H1 (cell line): ENCODE results near the gene KRT17. TPM values are rescaled to one million over a fixed set of nuclear protein-coding genes. Genes with fewer than 3 reads are reported as not detected.
"Not testable (repeated sequence)": the region's sequence is repeated elsewhere in the genome, so short reads cannot be mapped to it uniquely, and the experiment has no call there.

Source experiments
- CTCF ChIA-PET: fragments of 300-600 bp; sonication (Branson Sonifier 250); formaldehyde crosslinking; loops from one replicate; lab custom pipeline; 2021; ENCODE audit not compliant: partially characterized antibody; lab: Charles Lee
- POLR2A ChIA-PET: fragments of 300-600 bp; sonication (Branson Sonifier 250); formaldehyde crosslinking; loops from one replicate; lab custom pipeline; 2021; ENCODE audit warnings: inconsistent platforms; ENCODE audit not compliant: partially characterized antibody; lab: Charles Lee
- DNase-seq, 2 experiments: peaks; one replicate each; pipeline versions ENCODE4 v3.0.0 to v3.0.0-alpha.2; 2010 to 2022; ENCODE audit warnings: low spot score in 2 of 2, low read depth in 1 of 2, mixed read lengths in 1 of 2
- FAIRE-seq: peaks from 2 replicates; lab custom pipeline; 2011; peaks lifted over from hg19 to GRCh38; lab: Jason Lieb, UNC
- H2AFZ ChIP-seq: 2 replicates; pipeline ENCODE4 v1.8.1; 2012; ENCODE audit warnings: low read length, inconsistent platforms
- H2AK5ac ChIP-seq: 2 replicates; pipeline ENCODE4 v1.6.1; 2013; ENCODE audit warnings: low read depth, low read length
- H2BK120ac ChIP-seq: replicated peaks from 2 replicates; pipeline ENCODE3; 2013; ENCODE audit warnings: low read depth, low read length, inconsistent platforms
- H2BK12ac ChIP-seq: 2 replicates; pipeline ENCODE4 v1.6.1; 2013; ENCODE audit warnings: low read depth, low read length
- H2BK15ac ChIP-seq: 2 replicates; pipeline ENCODE4 v1.6.1; 2013; ENCODE audit warnings: low read length
- H2BK20ac ChIP-seq: 2 replicates; pipeline ENCODE4 v1.6.1; 2013; ENCODE audit warnings: low read length
- H2BK5ac ChIP-seq: 2 replicates; pipeline ENCODE4 v1.6.1; 2013; ENCODE audit warnings: low read depth, low read length
- H3K14ac ChIP-seq: 2 replicates; pipeline ENCODE4 v1.6.1; 2013; ENCODE audit warnings: inconsistent platforms; ENCODE audit not compliant: insufficient read length
- H3K18ac ChIP-seq: 2 replicates; pipeline ENCODE4 v1.6.1; 2013; ENCODE audit warnings: low read length; ENCODE audit errors: extremely low read depth
- H3K23ac ChIP-seq: 2 replicates; pipeline ENCODE4 v1.6.1; 2013; ENCODE audit warnings: inconsistent platforms; ENCODE audit not compliant: insufficient read length
- H3K23me2 ChIP-seq: 2 replicates; pipeline ENCODE4 v1.6.1; 2013; ENCODE audit warnings: low read depth, low read length
- H3K27ac ChIP-seq: 2 replicates; pipeline ENCODE4 v1.6.1; 2011; ENCODE audit warnings: low read depth, low read length, inconsistent platforms
- H3K27me3 ChIP-seq, 4 experiments: replicated peaks in 1 of 4; 1 replicate in 1 of 4; 2 replicates in 3 of 4; pipeline versions ENCODE4 v1.6.1 to v1.8.1; 2011 to 2013; ENCODE audit warnings: low read length in 3 of 4, mild to moderate bottlenecking in 3 of 4, inconsistent platforms in 2 of 4, mixed read lengths in 2 of 4, moderate library complexity in 1 of 4; ENCODE audit not compliant: control insufficient read depth in 3 of 4, insufficient read depth in 3 of 4; ENCODE audit errors: extremely low read depth in 1 of 4
- H3K36me3 ChIP-seq, 4 experiments: 2 replicates each; pipeline versions ENCODE4 v1.6.1 to v1.8.1; 2011 to 2013; ENCODE audit warnings: mild to moderate bottlenecking in 4 of 4, low read length in 3 of 4, moderate library complexity in 2 of 4, control low read depth in 1 of 4, inconsistent platforms in 1 of 4; ENCODE audit not compliant: insufficient read depth in 4 of 4, control insufficient read depth in 2 of 4
- H3K4ac ChIP-seq: replicated peaks from 2 replicates; pipeline ENCODE3; 2013; ENCODE audit warnings: low read length, low read depth, mixed read lengths, inconsistent platforms; ENCODE audit not compliant: insufficient read length
- H3K4me1 ChIP-seq, 4 experiments: replicated peaks in 1 of 4; 1 replicate in 1 of 4; 2 replicates in 3 of 4; pipeline versions ENCODE4 v1.6.1 to v1.8.1; 2011 to 2013; ENCODE audit warnings: low read length in 3 of 4, inconsistent platforms in 2 of 4, mixed read lengths in 1 of 4; ENCODE audit not compliant: insufficient read depth in 4 of 4, control insufficient read depth in 3 of 4
- H3K4me2 ChIP-seq, 2 experiments: 2 replicates each; pipeline versions ENCODE4 v1.6.1 to v1.8.1; 2011 to 2013; ENCODE audit warnings: low read depth in 2 of 2, low read length in 2 of 2, control low read depth in 1 of 2, inconsistent platforms in 1 of 2, mild to moderate bottlenecking in 1 of 2; ENCODE audit not compliant: insufficient read depth in 1 of 2
- H3K4me3 ChIP-seq, 4 experiments: fragments of 200-600, 300-600 bp in 1 of 4; sonication (generic), shearing (Covaris generic), sonication (Bioruptor Twin) in 1 of 4; 2 replicates each; pipeline versions ENCODE4 v1.5.1 to v1.8.1; 2011 to 2016; ENCODE audit warnings: low read length in 4 of 4, low read depth in 3 of 4, control low read depth in 2 of 4, inconsistent platforms in 2 of 4, mild to moderate bottlenecking in 2 of 4, mixed read lengths in 1 of 4, moderate library complexity in 1 of 4; ENCODE audit not compliant: insufficient read depth in 2 of 4; ENCODE audit errors: extremely low read depth in 1 of 4
- H3K56ac ChIP-seq: replicated peaks from 2 replicates; pipeline ENCODE3; 2013; ENCODE audit warnings: low read depth, mild to moderate bottlenecking, mixed read lengths, low read length, inconsistent platforms; ENCODE audit not compliant: insufficient read length
- H3K79me1 ChIP-seq: 2 replicates; pipeline ENCODE4 v1.6.1; 2013; ENCODE audit warnings: low read depth, low read length, control low read depth
- H3K79me2 ChIP-seq, 2 experiments: 2 replicates each; pipeline versions ENCODE4 v1.6.1 to v1.8.1; 2012 to 2013; ENCODE audit warnings: low read length in 2 of 2, mild to moderate bottlenecking in 2 of 2, inconsistent platforms in 1 of 2; ENCODE audit not compliant: insufficient read depth in 2 of 2, control insufficient read depth in 1 of 2
- H3K9ac ChIP-seq, 4 experiments: replicated peaks in 1 of 4; 1 replicate in 1 of 4; 2 replicates in 3 of 4; pipeline versions ENCODE4 v1.6.1 to v1.8.1; 2011 to 2013; ENCODE audit warnings: low read depth in 3 of 4, low read length in 3 of 4, control low read depth in 2 of 4, mild to moderate bottlenecking in 2 of 4, moderate library complexity in 2 of 4, inconsistent platforms in 1 of 4; ENCODE audit errors: extremely low read depth in 1 of 4
- H3K9me3 ChIP-seq, 2 experiments: 2 replicates each; pipeline versions ENCODE4 v1.6.1 to v1.8.1; 2012 to 2013; ENCODE audit warnings: mild to moderate bottlenecking in 2 of 2, moderate library complexity in 2 of 2, control low read depth in 1 of 2, inconsistent platforms in 1 of 2, low read depth in 1 of 2, low read length in 1 of 2, mixed read lengths in 1 of 2; ENCODE audit not compliant: insufficient read depth in 2 of 2
- H4K20me1 ChIP-seq, 2 experiments: replicated peaks in 1 of 2; 2 replicates each; pipeline versions ENCODE3 to v1.8.1; 2011 to 2013; ENCODE audit warnings: inconsistent platforms in 2 of 2, low read length in 2 of 2, mild to moderate bottlenecking in 1 of 2; ENCODE audit not compliant: insufficient read depth in 2 of 2, control insufficient read depth in 1 of 2
- H4K5ac ChIP-seq: 2 replicates; pipeline ENCODE4 v1.6.1; 2013; ENCODE audit warnings: low read length, low read depth, mixed read lengths, inconsistent platforms; ENCODE audit not compliant: insufficient read length
- H4K8ac ChIP-seq: 2 replicates; pipeline ENCODE4 v1.8.0; 2013; ENCODE audit warnings: mild to moderate bottlenecking, moderate library complexity, low read length, inconsistent platforms; ENCODE audit not compliant: insufficient read depth; ENCODE audit errors: extremely low read depth
- H4K91ac ChIP-seq: replicated peaks from 2 replicates; pipeline ENCODE3; 2013; ENCODE audit warnings: low read length, mixed read lengths, inconsistent platforms; ENCODE audit not compliant: insufficient read length
- WGBS, 2 experiments: shearing (Covaris generic) in 1 of 2; methylation state at CpG; one replicate each; pipeline versions ENCODE4 v1.1.6 to v1.1.7; 2013 to 2015; ENCODE audit warnings: low lambda C conversion rate in 2 of 2, mixed read lengths in 2 of 2, inconsistent platforms in 1 of 2, low coverage in 1 of 2, missing lambda C conversion rate in 1 of 2; ENCODE audit not compliant: insufficient replicate concordance in 2 of 2, insufficient coverage in 1 of 2, insufficient read length in 1 of 2; ENCODE audit errors: extremely low coverage in 1 of 2, missing lambda C conversion rate in 1 of 2; 5-methylcytosine and 5-hydroxymethylcytosine counted together
- polyA plus RNA-seq, 7 experiments: library from polyadenylated mRNA; depleted of rRNA in 3 of 7; stranded (reverse) in 5 of 7; unstranded in 2 of 7; fragments of >200 nt in 5 of 7; fragments of 200-250 nt in 2 of 7; gene quantifications; 1 replicate in 5 of 7; 2 replicates in 1 of 7; 4 replicates in 1 of 7; pipeline versions ENCODE4 v1.2.1 to v1.2.3, GENCODE V29; 2011 to 2013; ENCODE audit warnings: missing spikeins in 2 of 7, mixed read lengths in 2 of 7
- total RNA-seq: library from RNA; stranded (reverse); fragmentation: NEBNext Ultra II Directional; extraction: Animal tissue kit (Norgen Biotek cat#: 25700); gene quantifications from 2 replicates; pipeline ENCODE4 v1.2.1, GENCODE V29; 2021

Gene KRT17
- total and polyA plus RNA-seq, 2 of the 8 experiments (the other 6 are each of a cell fraction or from before 2014, with no cell fraction given) = 0.50 to 0.95 TPM

GRCh38 chr17:41576740-41577139 lies 47.6 kb downstream of the KRT17 start:
- H3K23me2 ChIP-seq, H4K91ac ChIP-seq, H2BK12ac ChIP-seq, H3K27ac ChIP-seq, POLR2A ChIA-PET, H3K9ac ChIP-seq, H3K79me2 ChIP-seq, H4K5ac ChIP-seq, DNase-seq, H3K14ac ChIP-seq, H3K4ac ChIP-seq, H2AFZ ChIP-seq, H3K4me2 ChIP-seq, H3K9me3 ChIP-seq, H3K79me1 ChIP-seq, H3K4me1 ChIP-seq, H2BK15ac ChIP-seq, H3K56ac ChIP-seq, H3K18ac ChIP-seq, H3K36me3 ChIP-seq, H3K23ac ChIP-seq, H2BK120ac ChIP-seq, H4K8ac ChIP-seq, H2AK5ac ChIP-seq, FAIRE-seq, H2BK5ac ChIP-seq, H2BK20ac ChIP-seq, H4K20me1 ChIP-seq, H3K27me3 ChIP-seq, H3K4me3 ChIP-seq: not testable (repeated sequence)
- CTCF ChIA-PET = interaction anchor here (0.9 to 2.3 kb wide), 3 partner anchors 27 to 90 kb away, joined by 3 to 14 read pairs (median 8); no protein-coding TSS in a partner anchor
- 94% methylated on average over 3 of the region's 4 CpGs; no CpG with 5 or more reads in 1 of the 2 experiments for WGBS, 2 experiments
